ENCODE data around the gene TM7SF2.
"Not testable (repeated sequence)": the region's sequence is repeated elsewhere in the genome, so short reads cannot be mapped to it uniquely, and the experiment has no call there.

Gene TM7SF2

GRCh38 chr11:65115361-65116082, 3.9 kb downstream of the TM7SF2 start:
- no peak for DNase-seq (ENCODE audit: low read depth)

DNA sequence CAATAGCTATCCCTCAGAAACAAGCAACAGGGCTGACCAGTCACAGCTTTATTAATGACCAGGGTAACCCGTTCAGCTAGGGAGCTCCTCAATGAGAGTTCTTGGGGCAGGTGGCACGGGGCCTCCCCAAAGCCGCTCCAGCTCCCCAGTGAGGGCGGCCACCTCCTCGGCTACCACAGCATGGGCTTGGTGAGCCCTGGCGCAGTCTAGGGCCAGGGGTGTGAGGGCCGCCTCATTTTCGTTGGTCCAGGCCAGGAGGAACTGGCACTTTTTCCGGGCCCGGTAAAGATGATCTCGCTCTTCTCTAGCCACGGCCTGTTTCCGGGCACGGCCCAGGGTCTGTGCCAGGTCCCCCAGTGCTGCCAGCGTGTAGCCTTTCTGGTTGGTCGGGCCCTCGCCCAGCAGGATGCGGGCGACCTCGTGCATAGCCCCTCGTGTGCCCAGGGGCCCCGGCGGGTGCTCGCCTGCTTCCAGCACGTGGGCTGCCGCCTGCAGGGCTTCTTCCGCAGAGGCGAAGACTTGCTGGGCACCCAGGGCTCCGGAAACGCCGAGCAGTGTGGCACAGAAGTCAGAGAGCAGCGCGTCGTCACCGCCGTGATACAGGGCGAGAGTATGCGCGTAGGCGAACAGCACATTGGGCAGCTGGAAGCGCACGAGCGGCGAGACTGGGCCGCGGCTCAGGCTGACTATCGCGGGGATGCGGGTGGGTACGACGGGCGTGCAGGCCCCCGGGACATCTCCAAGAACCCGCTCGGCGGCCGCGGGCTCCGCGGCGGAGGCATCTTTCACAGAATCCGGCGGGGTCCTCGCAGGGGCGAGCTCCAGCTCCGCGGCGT, 4.9 kb downstream of the TM7SF2 start:
- DNase-seq (ENCODE audit: low read depth), result no peak

- peak; percentile 87 for DNase-seq (ENCODE audit: low read depth)
These were observed 5.8 kb downstream of the TM7SF2 start, which contains the start of gene ZNHIT2 for GRCh38 chr11:65117206-65118096. Gene ZNHIT2, minus strand, starts transcription at chr11:65117701. Its CDS starts 48 bp downstream, at chr11:65117653.

GRCh38 chr11:65118097-65118837, 6.6 kb downstream of the TM7SF2 start:
- DNase-seq (ENCODE audit: low read depth), result no peak

GRCh38 chr11:65118891-65119669, 7.4 kb downstream of the TM7SF2 start:
- not testable (repeated sequence) for DNase-seq (ENCODE audit: low read depth)

DNA sequence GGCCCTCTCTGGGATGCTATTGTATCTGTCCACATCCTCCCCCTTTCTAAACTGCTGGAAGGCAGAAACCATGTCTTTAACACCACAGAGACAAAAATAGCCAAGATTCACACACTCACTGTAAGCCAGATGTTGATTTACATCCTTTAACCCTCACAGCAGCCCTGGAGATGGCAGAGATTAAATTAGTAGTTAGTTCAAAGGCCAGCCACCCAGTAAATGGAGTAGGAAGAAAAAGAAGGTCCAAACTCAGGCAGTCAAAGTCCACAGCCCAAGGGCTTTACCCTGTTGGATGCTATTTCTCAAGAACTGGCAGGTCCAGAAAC, 8.0 kb downstream of the TM7SF2 start:
- DNase-seq (ENCODE audit: low read depth), result no peak

GRCh38 chr11:65120831-65121230, 9.2 kb downstream of the TM7SF2 start:
- no peak for DNase-seq (ENCODE audit: low read depth)

GRCh38 chr11:65121447-65121864, 9.8 kb downstream of the TM7SF2 start:
- DNase-seq (ENCODE audit: low read depth), result no peak

DNA sequence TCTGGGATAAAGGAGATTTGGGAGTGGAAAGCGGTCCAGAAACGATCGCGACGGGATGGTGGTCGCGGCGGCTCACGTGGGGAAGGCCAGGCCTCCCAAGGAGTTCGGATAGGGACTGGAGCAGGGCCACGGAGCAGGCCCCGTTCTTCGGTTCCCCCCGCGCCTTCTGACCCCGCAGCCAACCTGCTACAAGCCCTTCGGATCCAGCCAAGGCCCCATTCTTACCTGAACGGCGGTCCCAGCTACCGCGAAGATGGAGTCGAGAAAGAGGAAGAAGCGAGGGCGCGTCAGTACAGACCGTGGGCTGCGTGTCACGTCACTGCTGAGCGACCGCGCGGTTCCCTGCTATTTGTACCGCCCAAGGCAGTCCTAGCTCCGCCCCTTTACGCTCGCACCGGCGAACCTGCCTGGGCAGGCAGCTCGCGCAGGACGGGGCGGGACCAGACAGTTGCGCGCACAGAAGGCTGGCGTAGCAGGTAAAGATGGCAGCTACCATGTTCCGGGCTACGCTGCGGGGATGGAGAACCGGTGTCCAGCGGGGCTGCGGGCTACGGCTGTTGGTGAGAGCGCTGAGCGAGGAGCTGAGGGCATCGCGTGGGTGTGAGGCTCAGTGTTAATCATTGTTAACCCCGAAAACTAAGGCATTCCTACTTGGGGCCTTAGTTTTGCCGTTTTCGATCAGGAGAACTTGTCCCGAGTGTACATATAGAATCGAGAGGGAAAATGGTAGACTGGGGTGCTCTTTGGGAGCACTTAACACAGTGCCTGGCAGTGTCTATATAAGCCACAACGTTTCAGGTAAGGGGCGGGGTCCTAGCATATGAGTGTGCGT, 10.4 kb downstream of the TM7SF2 start, which contains the start of the genes FAU and MRPL49:
Gene FAU, minus strand, starts transcription at position 270 of the 832 bp plus-strand sequence. CDS start 321 bp downstream, outside the sequence.
Gene MRPL49, plus strand, starts transcription at position 457 of the 832 bp plus-strand sequence. Its CDS starts 26 bp downstream, at position 483.
- DNase-seq (ENCODE audit: low read depth), result peak; percentile 73

DNA sequence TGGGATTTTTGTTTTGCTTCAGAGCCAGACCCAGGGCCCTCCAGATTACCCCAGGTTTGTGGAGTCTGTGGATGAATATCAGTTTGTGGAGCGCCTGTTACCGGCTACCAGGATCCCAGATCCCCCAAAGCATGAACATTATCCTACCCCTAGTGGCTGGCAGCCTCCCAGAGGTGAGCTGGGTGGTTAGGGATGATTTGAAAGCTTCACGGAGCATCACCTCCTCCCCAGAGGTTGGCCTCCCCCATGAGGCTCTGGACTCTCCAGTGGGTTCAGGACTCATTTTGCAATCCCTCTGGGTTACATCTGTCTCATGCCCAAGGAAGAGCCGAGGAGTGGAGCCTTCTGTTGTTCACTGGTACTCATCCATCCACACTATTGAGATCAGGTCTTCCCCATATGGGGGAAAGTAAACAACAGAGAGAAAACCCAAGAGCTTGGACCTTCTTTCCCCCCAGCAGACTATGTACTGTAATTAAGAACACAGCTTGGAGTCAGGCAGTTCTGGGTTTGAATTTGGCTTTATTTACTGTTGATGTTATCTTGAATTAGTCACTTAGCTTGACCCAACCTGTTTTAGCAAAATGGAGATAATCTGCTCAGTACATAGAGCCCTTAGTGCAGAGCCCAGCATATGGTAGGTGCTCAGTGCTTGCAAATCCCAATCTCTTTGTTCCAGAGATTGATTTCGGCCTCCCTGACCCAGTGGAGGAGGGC, 13.0 kb downstream of the TM7SF2 start:
- no peak for DNase-seq (ENCODE audit: low read depth)

- DNase-seq (ENCODE audit: low read depth), result no peak
These were observed 13.8 kb downstream of the TM7SF2 start for GRCh38 chr11:65125197-65126056.

GRCh38 chr11:65126624-65127274, 15.1 kb downstream of the TM7SF2 start:
- no peak for DNase-seq (ENCODE audit: low read depth)

DNA sequence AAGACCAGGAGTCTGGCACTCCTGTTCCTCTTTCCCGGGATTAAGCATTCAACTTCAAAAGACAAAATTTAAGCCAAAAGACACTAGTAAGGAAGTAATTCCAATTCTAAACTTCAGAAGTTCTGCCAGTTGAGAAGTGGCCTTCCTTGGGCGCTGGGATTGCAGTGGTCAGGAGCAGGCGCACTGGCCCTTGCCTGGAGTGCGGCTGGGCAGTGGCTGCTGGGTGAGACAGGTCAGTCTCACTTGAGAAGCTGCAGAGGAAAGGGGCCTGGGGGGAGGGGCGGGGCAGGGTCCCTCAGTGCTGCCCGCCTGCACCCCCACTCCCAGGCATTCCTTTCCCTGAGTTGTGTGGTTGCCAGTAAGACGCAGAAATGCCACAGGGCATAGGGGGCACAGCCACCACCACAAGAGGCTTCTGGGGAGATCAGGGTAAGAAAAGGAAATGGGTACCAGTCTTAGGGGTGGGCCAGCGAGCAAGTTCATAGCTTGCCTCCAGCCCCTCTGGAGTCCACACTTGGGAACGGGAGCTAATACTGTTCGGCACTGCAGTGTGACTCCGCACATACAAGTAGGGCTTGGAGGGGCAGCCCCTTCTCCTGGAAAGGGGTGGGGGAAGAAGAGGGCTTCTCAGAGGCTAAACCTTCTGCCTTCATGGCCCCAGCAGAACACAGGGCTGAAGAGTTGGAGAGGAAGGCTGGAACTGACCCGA, 16.0 kb downstream of the TM7SF2 start:
- DNase-seq (ENCODE audit: low read depth), result no peak

DNA sequence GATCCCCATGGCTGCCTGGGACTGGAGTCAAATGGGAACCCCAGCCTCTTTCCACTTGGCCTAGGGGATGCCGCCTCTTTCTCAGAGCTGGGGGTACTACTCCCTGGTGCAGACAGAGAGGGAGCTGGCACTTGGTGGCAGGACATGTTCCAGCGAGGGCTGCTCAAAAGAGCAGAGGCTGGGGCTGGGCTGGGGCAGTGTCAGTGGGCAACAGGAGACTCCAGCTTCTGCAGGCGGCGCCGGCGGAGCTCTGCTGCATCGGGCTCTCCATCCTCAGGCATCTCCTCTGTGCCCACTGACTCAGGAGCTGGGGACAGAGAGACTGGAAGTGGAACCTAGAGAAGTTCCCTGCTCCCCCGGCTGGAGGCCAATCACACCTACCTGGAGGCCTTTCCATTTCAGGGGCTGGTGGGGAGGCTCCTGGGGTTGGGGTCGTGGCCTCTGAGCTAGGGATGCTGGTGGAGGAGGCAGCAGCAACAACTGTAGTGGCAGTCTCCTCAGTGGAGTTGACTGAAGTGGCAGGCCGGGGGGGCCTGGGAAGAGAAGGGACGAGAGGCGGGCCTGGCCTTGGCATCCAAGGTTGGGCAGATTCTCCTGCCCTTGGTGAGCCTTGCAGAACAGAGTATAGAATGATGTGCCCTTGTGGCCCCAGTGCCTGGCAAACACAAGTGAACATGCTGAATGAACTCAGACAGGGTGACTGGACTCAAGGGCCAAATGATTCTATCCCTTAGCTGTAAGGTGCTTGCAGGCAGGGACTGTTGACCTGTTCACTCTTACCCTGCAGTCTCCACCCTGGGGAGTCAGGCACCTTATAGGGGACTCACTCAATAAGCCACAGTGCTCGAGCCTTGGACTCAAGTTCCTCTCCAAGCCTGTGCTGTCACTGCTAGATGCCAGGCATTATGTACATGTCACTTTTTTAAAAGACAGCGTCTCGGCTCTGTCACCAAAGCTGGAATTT, 16.8 kb downstream of the TM7SF2 start:
- DNase-seq (ENCODE audit: low read depth), result no peak

- no peak for DNase-seq (ENCODE audit: low read depth)
These were observed 18.2 kb downstream of the TM7SF2 start for GRCh38 chr11:65129649-65130441.

Measured in GM04503 (cell line).